Right forelimb (tissue), 1 donor: ENCODE data around the gene RAPGEFL1.
A peak's percentile ranks its signal among the peaks of the same experiment; 100 is the strongest.
"Not testable (repeated sequence)": the region's sequence is repeated elsewhere in the genome, so short reads cannot be mapped to it uniquely, and the experiment has no call there.

Experiments used
- DNase-seq: peaks from one replicate; pipeline ENCODE4 v3.0.0-alpha.2; 2018

Gene RAPGEFL1

GRCh38 chr17:40175928-40176753 is 1.1 kb upstream of the RAPGEFL1 start:
- DNase-seq = no peak

GRCh38 chr17:40176754-40177110 is 538 bp upstream of the RAPGEFL1 start:
- DNase-seq = no peak

- DNase-seq = no peak
Observed at GRCh38 chr17:40178021-40178601, 841 bp downstream of the RAPGEFL1 start.

- DNase-seq = no peak
Observed at GRCh38 chr17:40178660-40179059, 1.4 kb downstream of the RAPGEFL1 start.

GRCh38 chr17:40179923-40180659 is 2.8 kb downstream of the RAPGEFL1 start:
- DNase-seq = no peak

GRCh38 chr17:40180694-40181093 is 3.4 kb downstream of the RAPGEFL1 start:
- DNase-seq = no peak

- DNase-seq = no peak
Observed at GRCh38 chr17:40181205-40181604, 3.9 kb downstream of the RAPGEFL1 start.

GRCh38 chr17:40182606-40183005 is 5.3 kb downstream of the RAPGEFL1 start:
- no peak for DNase-seq

- no peak for DNase-seq
Observed at GRCh38 chr17:40187238-40187637, 10.0 kb downstream of the RAPGEFL1 start.

- DNase-seq = no peak
Observed at GRCh38 chr17:40188694-40189093, 11.4 kb downstream of the RAPGEFL1 start.

GRCh38 chr17:40190197-40191021 is 13.1 kb downstream of the RAPGEFL1 start:
- DNase-seq = no peak

GRCh38 chr17:40191237-40192208 is 14.3 kb downstream of the RAPGEFL1 start:
- peak; percentile 79 for DNase-seq

- no peak for DNase-seq
Observed at GRCh38 chr17:40192961-40193360, 15.7 kb downstream of the RAPGEFL1 start.

GRCh38 chr17:40194821-40195220 is 17.6 kb downstream of the RAPGEFL1 start:
- DNase-seq = no peak

GRCh38 chr17:40197550-40197949 is 20.3 kb downstream of the RAPGEFL1 start:
- no peak for DNase-seq

- DNase-seq = not testable (repeated sequence)
Observed at GRCh38 chr17:40197965-40198456, 20.7 kb downstream of the RAPGEFL1 start.

- DNase-seq = no peak
Observed at GRCh38 chr17:40198576-40198975, 21.3 kb downstream of the RAPGEFL1 start.

GRCh38 chr17:40203131-40203530 is 25.9 kb downstream of the RAPGEFL1 start:
- DNase-seq = no peak

GRCh38 chr17:40206193-40206592 is 28.9 kb downstream of the RAPGEFL1 start:
- not testable (repeated sequence) for DNase-seq

- DNase-seq = no peak
Observed at GRCh38 chr17:40209404-40210093, 32.3 kb downstream of the RAPGEFL1 start.

- not testable (repeated sequence) for DNase-seq
Observed at GRCh38 chr17:40213914-40214313, 36.6 kb downstream of the RAPGEFL1 start.
